Activated naive CD8-positive, alpha-beta T cell (primary cell): Measurements from ENCODE around the gene SLC25A12.

Source experiments
- H3K27ac Mint-ChIP-seq: one replicate; pipeline ENCODE4 v1.8.0; 2021; ENCODE audit warnings: mixed read lengths
- H3K27me3 Mint-ChIP-seq: one replicate; pipeline ENCODE4 v1.8.0; 2021; ENCODE audit warnings: mixed read lengths
- H3K36me3 Mint-ChIP-seq: one replicate; pipeline ENCODE4 v1.8.0; 2021; ENCODE audit warnings: mixed read lengths
- H3K4me1 Mint-ChIP-seq: one replicate; pipeline ENCODE4 v1.8.0; 2021; ENCODE audit warnings: low read depth, mixed read lengths
- H3K4me3 Mint-ChIP-seq: one replicate; pipeline ENCODE4 v1.8.0; 2021; ENCODE audit warnings: mild to moderate bottlenecking, mixed read lengths
- H3K9me3 Mint-ChIP-seq: one replicate; pipeline ENCODE4 v1.8.0; 2021; ENCODE audit warnings: low read depth, mixed read lengths

SLC25A12 gene, protein sequence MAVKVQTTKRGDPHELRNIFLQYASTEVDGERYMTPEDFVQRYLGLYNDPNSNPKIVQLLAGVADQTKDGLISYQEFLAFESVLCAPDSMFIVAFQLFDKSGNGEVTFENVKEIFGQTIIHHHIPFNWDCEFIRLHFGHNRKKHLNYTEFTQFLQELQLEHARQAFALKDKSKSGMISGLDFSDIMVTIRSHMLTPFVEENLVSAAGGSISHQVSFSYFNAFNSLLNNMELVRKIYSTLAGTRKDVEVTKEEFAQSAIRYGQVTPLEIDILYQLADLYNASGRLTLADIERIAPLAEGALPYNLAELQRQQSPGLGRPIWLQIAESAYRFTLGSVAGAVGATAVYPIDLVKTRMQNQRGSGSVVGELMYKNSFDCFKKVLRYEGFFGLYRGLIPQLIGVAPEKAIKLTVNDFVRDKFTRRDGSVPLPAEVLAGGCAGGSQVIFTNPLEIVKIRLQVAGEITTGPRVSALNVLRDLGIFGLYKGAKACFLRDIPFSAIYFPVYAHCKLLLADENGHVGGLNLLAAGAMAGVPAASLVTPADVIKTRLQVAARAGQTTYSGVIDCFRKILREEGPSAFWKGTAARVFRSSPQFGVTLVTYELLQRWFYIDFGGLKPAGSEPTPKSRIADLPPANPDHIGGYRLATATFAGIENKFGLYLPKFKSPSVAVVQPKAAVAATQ

DNA sequence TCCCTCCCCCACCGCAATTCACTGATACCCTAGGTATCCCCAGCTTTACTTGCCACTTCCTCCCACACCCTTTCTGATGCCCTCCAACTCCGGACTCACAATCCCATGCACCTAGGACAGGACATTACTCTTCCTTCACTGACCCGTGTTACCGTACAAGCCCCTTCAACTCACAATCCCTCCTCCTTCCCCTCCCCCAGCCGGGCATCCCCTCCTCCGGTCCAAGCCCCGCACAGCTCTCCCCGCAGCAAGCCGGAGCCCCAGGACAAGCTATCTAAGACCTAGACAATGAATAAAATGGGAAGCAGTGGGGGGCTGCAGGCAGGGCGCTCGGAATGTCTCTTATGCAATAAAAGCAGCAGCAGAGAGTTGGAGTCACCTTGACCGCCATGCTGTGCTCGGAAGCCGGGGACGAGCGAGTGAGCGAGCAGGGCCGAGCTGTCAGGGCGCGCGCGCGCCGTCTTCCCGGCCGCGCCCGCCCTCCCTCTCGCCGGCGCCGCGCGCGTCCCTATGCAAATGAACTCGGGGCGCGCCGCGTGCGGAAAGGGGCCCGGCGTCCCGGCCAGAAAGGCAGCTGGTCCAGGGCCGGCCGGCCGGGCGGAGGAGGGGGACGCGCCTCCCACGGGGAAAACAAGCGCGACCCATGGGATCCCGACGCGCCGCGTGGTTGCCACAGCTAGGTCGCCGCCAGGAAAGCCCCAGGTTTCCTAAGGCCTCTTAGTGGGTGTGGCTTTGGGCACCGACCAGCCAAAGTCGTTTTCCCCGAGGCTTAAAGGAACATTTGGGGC is at the start of gene SLC25A12:
TSS of gene SLC25A12 (minus strand) at position 421 of the 788 bp plus-strand sequence. CDS start at position 391, 30 bp downstream.
- H3K4me1 Mint-ChIP-seq: peaks cover 46% of the 10 kb centered on the region
- no peaks in the 10 kb centered on the region for H3K27me3 Mint-ChIP-seq
- peaks cover 8% of the 10 kb centered on the region for H3K36me3 Mint-ChIP-seq
- H3K4me3 Mint-ChIP-seq: peak within 1 kb of the TSS; percentile 94
- no peaks in the 10 kb centered on the region for H3K9me3 Mint-ChIP-seq
- peak within 1 kb of the TSS; percentile 91 for H3K27ac Mint-ChIP-seq

DNA sequence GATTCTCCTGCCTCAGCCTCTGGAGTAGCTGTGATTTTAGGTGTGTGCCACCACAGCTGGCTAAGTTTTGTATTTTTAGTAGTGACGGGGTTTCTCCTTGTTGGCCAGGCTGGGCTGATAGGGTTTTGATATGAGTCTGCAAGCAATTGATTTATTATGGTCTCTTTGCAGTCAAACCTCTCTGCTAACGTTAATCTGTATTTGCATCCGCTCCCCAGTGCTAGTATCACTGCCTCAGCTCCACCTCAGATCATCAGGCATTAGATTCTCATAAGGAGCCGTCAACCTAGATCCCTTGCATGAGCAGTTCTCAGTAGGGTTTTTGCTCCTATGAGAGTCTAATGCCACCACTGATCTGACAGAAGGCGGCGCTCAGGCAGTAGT is 47.3 kb upstream of the SLC25A12 start:
- H3K4me1 Mint-ChIP-seq: peaks cover 38% of the 10 kb centered on the region

DNA sequence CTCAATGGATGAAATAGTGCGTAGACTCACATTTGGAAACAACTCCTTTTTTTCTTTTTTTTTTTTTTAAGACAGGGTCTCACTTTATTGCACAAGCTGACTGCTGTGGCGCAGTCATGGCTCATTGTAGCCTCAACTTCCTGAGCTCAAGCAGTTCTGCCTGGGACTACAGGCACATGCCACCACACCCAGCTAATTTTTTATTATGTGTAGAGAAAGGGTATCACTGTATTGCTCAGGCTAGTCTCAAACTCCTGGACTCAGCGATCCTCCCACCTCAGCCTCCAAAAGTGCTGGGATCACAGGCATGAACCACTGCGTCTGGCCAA is 45.7 kb upstream of the SLC25A12 start:
- H3K27me3 Mint-ChIP-seq: no peaks in the 10 kb centered on the region
- no peak overlapping the region for H3K27ac Mint-ChIP-seq
- H3K9me3 Mint-ChIP-seq: no peaks in the 10 kb centered on the region
- H3K36me3 Mint-ChIP-seq: peaks cover 19% of the 10 kb centered on the region
- H3K4me3 Mint-ChIP-seq: no peak overlapping the region
- H3K4me1 Mint-ChIP-seq: peaks cover 45% of the 10 kb centered on the region

More for the DNA sequence above, 47.3 kb upstream of the SLC25A12 start:
- Mint-ChIP-seq H3K36me3 (peaks cover 12% of the 10 kb centered on the region), H3K27ac (no peak overlapping the region), H3K9me3 (no peaks in the 10 kb centered on the region), H3K27me3 (no peaks in the 10 kb centered on the region), H3K4me3 (no peak overlapping the region)

DNA sequence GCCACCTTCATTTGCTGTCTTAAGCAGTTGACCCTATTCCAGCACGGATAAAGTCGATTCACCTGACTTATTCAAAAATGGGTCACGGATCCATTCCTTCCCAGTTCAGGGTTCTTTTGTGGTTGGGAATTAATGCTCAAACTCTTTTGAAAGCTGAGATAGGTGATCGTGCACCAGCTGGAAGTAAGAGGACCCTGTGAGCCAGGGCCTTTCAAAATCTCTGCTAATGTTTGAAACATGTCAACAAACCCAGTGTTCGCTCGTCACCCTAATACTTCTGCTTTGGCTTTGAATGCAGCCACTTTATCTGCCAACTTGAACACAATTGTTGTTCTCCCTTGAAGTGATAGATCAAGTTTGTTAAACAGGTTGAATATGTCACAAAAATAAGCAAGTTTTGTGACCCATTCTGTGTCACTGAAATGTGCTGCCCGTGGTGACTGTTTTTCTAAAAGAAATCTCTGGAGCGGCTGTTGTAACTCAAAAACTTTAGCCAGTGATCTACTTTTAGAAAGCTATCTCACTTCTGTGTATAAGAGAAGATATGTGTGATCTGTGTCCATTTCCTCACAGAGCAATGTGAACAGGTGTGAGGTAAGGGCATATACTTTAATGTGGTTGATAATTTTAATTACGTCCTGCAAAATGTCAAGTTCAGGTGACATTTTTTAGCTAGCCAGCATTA is 45.2 kb upstream of the SLC25A12 start:
- Mint-ChIP-seq H3K36me3 (peaks cover 22% of the 10 kb centered on the region), H3K9me3 (no peaks in the 10 kb centered on the region), H3K4me3 (no peak overlapping the region), H3K27me3 (no peaks in the 10 kb centered on the region), H3K27ac (no peak overlapping the region), H3K4me1 (peaks cover 46% of the 10 kb centered on the region)

DNA sequence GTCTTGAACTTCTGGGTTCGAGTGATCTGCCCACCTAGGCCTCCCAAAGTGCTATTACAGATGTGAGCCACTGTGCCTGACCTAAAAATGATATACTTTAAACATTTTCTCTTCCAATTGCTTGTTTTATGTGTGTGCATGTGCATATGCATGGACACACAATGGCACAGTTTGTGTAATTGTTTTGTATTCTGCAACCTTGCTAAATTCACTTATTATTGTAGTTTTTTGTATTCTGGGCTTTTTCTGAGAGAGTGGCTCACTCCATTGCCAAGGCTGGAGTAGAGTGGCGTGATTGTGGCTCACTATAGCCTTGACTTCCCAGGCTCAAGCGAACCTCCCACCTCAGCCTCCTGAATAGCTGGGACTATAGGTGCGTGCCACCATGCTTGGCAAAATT is 36.3 kb upstream of the SLC25A12 start:
- H3K36me3 Mint-ChIP-seq: peaks cover 33% of the 10 kb centered on the region
- H3K27me3 Mint-ChIP-seq: no peaks in the 10 kb centered on the region
- H3K27ac Mint-ChIP-seq: no peak overlapping the region
- no peaks in the 10 kb centered on the region for H3K9me3 Mint-ChIP-seq
- peaks cover 56% of the 10 kb centered on the region for H3K4me1 Mint-ChIP-seq
- no peak overlapping the region for H3K4me3 Mint-ChIP-seq

DNA sequence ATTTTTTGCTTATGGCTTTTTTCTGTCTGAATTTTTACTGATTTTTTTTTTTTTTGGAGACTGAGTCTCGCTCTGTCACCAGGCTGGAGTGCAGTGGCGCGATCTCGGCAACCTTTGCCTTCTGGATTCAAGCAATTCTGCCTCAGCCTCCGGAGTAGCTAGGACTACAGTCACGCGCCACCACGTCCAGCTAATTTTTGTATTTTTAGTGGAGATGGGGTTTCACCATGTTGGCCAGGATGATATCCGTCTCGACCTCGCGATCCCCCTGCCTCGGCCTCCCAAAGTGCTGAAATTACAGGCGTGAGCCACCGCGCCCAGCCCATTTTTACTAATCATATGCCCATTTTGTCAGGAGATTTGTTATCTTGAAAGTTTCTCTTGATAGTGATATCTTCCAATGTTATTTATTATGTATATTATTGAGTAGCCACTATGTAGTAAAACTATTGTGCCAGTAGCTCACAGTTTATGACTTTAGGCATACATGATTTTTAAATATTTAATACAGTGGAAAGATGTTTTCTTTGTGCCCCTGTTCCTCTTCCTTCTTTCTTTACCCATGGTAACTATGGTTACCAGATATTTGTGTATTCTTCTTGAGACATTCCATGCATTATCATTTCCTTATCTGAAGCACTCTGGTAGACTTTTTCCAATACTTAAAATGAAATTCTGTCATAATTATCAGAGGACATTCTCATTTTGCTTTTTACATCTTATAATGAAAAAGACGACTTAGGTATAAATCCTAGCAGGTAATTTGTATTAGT is 30.3 kb upstream of the SLC25A12 start:
- Mint-ChIP-seq H3K27me3 (no peaks in the 10 kb centered on the region), H3K9me3 (no peaks in the 10 kb centered on the region), H3K36me3 (peaks cover 8% of the 10 kb centered on the region), H3K4me1 (peaks cover 51% of the 10 kb centered on the region), H3K27ac (peak overlapping the region; percentile 100), H3K4me3 (peak overlapping the region; percentile 100)

DNA sequence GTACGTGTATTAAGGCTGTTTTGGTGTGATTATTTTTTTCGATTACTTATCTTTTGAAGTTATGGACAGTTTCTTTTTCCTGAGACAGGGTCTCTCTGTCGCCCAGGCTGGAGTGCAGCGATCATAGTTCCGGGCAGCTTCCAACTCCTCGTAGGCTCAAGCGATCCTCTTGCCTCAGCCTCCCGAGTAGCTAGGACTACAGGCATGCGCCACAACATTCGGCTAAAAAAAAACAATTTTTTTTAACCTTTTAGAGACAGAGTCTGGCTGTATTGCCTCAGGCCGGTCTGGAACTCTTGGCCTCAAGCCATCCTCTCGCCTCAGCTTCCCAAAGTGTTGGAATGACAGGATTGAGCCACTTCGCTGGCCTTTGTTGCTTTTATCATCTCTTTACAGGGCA is 29.2 kb upstream of the SLC25A12 start:
- no peaks in the 10 kb centered on the region for H3K9me3 Mint-ChIP-seq
- peak overlapping the region; percentile 100 for H3K4me3 Mint-ChIP-seq
- H3K27ac Mint-ChIP-seq: peak overlapping the region; percentile 100
- no peaks in the 10 kb centered on the region for H3K27me3 Mint-ChIP-seq
- H3K36me3 Mint-ChIP-seq: peaks cover 6% of the 10 kb centered on the region
- H3K4me1 Mint-ChIP-seq: peaks cover 41% of the 10 kb centered on the region

DNA sequence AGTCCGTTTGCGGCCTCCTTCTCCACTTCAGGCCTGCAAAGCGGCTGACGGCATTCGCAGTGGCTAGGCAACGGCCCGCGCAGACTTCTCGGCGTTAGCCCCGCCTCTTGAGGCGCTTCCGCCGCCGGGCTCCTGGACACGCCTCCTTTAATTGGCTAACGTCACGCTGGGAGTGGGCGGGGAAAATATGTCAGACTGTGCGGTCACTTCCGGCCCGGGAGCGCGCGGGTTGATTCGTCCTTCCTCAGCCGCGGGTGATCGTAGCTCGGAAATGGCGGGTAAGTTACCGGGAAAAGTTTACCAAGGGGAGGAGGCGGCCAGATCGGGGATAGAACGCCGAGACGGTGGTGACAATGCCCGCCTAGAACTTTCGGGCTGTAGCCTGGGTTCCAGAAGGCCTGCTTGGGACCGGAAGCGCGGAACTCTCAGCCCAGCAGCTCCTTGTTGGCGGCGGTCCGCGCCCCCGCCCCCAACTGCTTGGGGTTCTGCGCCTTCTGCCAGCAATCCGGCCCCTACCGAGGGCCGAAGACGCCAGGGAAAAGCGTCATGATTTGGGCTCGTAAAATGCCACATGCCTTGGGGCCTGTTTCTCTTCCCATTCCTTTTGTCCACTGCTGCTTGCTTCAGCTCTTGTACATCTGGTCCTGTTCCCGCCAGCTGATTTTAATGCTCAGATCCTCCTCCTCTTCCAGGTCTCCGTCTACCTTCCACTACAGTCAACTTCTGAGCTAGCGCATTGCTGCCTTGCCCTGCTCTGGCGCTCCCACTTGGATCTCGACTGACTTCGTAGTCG is 28.4 kb upstream of the SLC25A12 start, which contains the start of gene HAT1:
TSS of gene HAT1 (plus strand) at position 232 of the 793 bp plus-strand sequence. CDS start at position 272, 40 bp downstream.
- Mint-ChIP-seq H3K27me3 (no peaks in the 10 kb centered on the region), H3K4me1 (peaks cover 39% of the 10 kb centered on the region), H3K27ac (peak within 1 kb of the TSS; percentile 100), H3K4me3 (peak within 1 kb of the TSS; percentile 100), H3K9me3 (no peaks in the 10 kb centered on the region), H3K36me3 (peaks cover 6% of the 10 kb centered on the region)

DNA sequence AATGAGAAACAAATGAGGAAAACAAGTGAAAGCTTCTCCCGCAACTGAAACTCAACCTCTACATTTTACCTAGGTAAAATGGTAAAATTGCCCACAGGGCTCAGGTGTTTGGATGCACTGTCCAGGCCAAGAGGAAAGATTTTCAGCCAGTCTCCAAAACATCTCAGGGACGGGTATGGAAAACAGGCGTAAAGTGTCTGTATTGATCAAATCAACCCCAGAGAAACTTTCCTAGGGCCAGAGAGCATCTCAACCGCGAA is 27.9 kb upstream of the SLC25A12 start:
- Mint-ChIP-seq H3K36me3 (peaks cover 3% of the 10 kb centered on the region), H3K4me3 (peak overlapping the region; percentile 100), H3K9me3 (no peaks in the 10 kb centered on the region), H3K27me3 (no peaks in the 10 kb centered on the region), H3K27ac (peak overlapping the region; percentile 100), H3K4me1 (peaks cover 34% of the 10 kb centered on the region)

DNA sequence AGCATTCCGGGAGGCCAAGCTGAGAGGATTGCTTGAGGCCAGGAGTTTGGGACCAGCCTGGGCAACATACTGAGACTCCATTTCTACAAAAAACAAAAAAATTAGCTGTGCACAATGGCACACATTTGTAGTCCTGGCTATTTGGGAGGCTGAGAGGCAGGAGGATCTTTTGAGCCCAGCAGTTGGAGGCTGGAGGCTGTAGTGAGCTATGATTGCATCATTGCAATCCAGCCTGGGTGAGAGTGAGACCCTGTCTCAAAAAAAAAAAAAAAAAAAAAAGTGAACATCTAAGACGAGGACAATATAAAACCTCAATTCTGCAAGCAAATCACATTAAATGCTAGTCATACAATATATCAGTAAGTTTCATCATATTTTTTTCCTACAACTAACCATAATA is 25.4 kb upstream of the SLC25A12 start:
- no peaks in the 10 kb centered on the region for H3K36me3 Mint-ChIP-seq
- H3K4me1 Mint-ChIP-seq: peaks cover 20% of the 10 kb centered on the region
- H3K4me3 Mint-ChIP-seq: no peak overlapping the region
- no peaks in the 10 kb centered on the region for H3K9me3 Mint-ChIP-seq
- no peak overlapping the region for H3K27ac Mint-ChIP-seq
- H3K27me3 Mint-ChIP-seq: no peaks in the 10 kb centered on the region

DNA sequence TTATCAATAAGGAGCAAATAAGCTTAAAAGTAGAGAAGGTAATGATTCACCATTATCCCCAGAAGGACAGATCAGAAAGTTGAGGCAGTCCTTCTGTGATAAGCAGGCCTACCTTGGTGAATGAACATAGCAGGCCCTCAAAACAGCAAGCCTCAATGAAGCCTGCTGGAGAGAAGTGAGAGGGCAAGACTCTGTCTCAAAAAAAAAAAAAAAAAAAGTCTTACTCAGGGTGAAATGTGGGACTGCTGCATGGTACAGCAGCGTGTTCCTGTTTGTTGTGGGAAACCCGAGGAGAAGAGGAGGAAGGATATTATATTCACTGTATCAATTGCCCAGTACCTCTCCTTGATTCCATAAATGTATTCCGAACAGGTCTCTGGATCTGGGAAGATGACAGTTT is 19.5 kb upstream of the SLC25A12 start:
- Mint-ChIP-seq H3K4me1 (no peaks in the 10 kb centered on the region), H3K4me3 (no peak overlapping the region), H3K9me3 (no peaks in the 10 kb centered on the region), H3K27ac (no peak overlapping the region), H3K36me3 (no peaks in the 10 kb centered on the region), H3K27me3 (no peaks in the 10 kb centered on the region)

DNA sequence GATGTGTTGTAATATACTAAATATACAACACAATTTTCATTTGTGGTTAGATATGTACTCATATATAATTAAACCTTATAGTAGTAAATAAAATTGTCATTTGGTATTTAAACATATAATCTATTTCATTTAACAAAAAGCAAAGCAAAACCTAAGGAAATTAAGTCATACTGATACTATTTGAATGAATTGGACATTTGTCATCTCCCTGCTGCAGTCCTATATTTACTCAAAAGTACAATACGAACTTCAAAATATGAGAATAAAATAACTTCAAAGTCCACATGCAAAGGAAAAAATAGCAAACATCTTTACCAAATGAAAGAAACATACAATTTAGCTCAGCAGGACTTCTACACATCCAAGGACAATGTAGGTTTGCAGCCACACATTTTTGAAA is 16.4 kb upstream of the SLC25A12 start:
- H3K4me3 Mint-ChIP-seq: no peak overlapping the region

DNA sequence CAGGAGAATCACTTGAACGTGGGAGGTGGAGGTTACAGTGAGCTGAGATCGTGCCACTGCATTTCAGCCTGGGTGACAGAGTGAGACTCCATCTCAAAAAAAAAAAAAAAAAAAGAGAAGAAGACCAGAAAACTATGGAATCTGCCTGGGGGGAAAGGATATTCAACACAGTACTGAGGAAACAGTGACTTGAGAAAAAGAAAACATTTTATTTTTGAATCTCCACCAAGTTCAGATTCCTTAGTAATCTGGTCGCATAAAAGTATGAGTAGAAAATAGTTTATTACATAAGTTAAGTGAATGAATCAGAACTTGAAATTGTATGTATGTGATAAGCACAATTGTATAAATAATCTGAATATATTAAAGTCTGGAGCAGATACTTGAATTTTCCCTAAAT is 15.2 kb upstream of the SLC25A12 start:
- Mint-ChIP-seq H3K4me3 (no peak overlapping the region), H3K9me3 (no peaks in the 10 kb centered on the region), H3K27ac (no peak overlapping the region), H3K4me1 (no peaks in the 10 kb centered on the region), H3K27me3 (peaks cover 3% of the 10 kb centered on the region), H3K36me3 (peaks cover 2% of the 10 kb centered on the region)

More for the DNA sequence above, 16.4 kb upstream of the SLC25A12 start:
- Mint-ChIP-seq H3K27me3 (peaks cover 2% of the 10 kb centered on the region), H3K4me1 (no peaks in the 10 kb centered on the region), H3K27ac (no peak overlapping the region), H3K9me3 (no peaks in the 10 kb centered on the region), H3K36me3 (no peaks in the 10 kb centered on the region)
